Neural progenitor cell (in vitro differentiated cells): ENCODE measurements around the gene ABTB2. TPM values are rescaled to one million over a fixed set of nuclear protein-coding genes. Genes with fewer than 3 reads are reported as not detected.

Experiments used
- DNase-seq: peaks from one replicate; pipeline ENCODE4 v3.0.0-alpha.2; 2016; ENCODE audit warnings: low spot score
- H2AFZ ChIP-seq: fragments of 200-600 bp; sonication (generic); replicated peaks from 2 replicates; pipeline ENCODE4 v1.6.1; 2016; ENCODE audit warnings: antibody characterized with exemption
- H3F3A ChIP-seq: fragments of 200-600 bp; sonication (generic); 2 replicates; pipeline ENCODE4 v1.6.1; 2016; ENCODE audit warnings: antibody characterized with exemption, low read depth
- H3K27ac ChIP-seq: fragments of 200-600 bp; sonication (generic); 2 replicates; pipeline ENCODE4 v1.5.1; 2016; ENCODE audit warnings: mild to moderate bottlenecking
- H3K27me3 ChIP-seq: fragments of 200-600 bp; sonication (generic); 2 replicates; pipeline ENCODE4 v1.6.1; 2016; ENCODE audit warnings: mild to moderate bottlenecking, moderate library complexity
- H3K36me3 ChIP-seq: fragments of 200-600 bp; sonication (generic); 2 replicates; pipeline ENCODE4 v1.5.1; 2016
- H3K4me1 ChIP-seq: fragments of 200-600 bp; sonication (generic); 2 replicates; pipeline ENCODE4 v1.6.1; 2016; ENCODE audit warnings: mixed run types
- H3K4me2 ChIP-seq: fragments of 200-600 bp; sonication (generic); 2 replicates; pipeline ENCODE4 v1.6.1; 2016
- H3K4me3 ChIP-seq: fragments of 200-600 bp; sonication (generic); 2 replicates; pipeline ENCODE4 v1.5.1; 2016
- H3K79me2 ChIP-seq: fragments of 200-600 bp; sonication (generic); 2 replicates; pipeline ENCODE4 v1.6.1; 2016; ENCODE audit warnings: low read depth
- H3K9ac ChIP-seq: fragments of 200-600 bp; sonication (generic); 2 replicates; pipeline ENCODE4 v1.6.1; 2016
- H3K9me3 ChIP-seq: fragments of 200-600 bp; sonication (generic); 2 replicates; pipeline ENCODE4 v1.5.1; 2016; ENCODE audit warnings: low read depth
- H4K20me1 ChIP-seq: fragments of 200-600 bp; sonication (generic); 2 replicates; pipeline ENCODE4 v1.6.1; 2016; ENCODE audit warnings: low read depth
- H3K27ac Mint-ChIP-seq: 3 replicates; pipeline ENCODE4 v1.8.0; 2021; ENCODE audit warnings: mixed read lengths
- H3K27me3 Mint-ChIP-seq: 2 replicates; pipeline ENCODE4 v1.8.0; 2022; ENCODE audit warnings: low read depth, mild to moderate bottlenecking, inconsistent platforms, moderate library complexity, mixed read lengths; ENCODE audit not compliant: insufficient read depth
- H3K36me3 Mint-ChIP-seq: 3 replicates; pipeline ENCODE4 v1.8.0; 2021; ENCODE audit warnings: mixed read lengths
- H3K4me1 Mint-ChIP-seq: 3 replicates; pipeline ENCODE4 v1.8.0; 2021; ENCODE audit warnings: mixed read lengths
- H3K4me3 Mint-ChIP-seq: 3 replicates; pipeline ENCODE4 v1.8.0; 2021; ENCODE audit warnings: mild to moderate bottlenecking, moderate library complexity, mixed read lengths
- H3K9me3 Mint-ChIP-seq: 3 replicates; pipeline ENCODE4 v1.8.0; 2020; ENCODE audit warnings: mixed read lengths
- CTCF ChIP-seq: fragments of 200-600 bp; sonication (generic); IDR thresholded peaks from 2 replicates; pipeline ENCODE4 v1.5.1; 2017; ENCODE audit warnings: antibody characterized with exemption, mild to moderate bottlenecking
- EZH2 ChIP-seq: fragments of 200-600 bp; sonication (generic); IDR thresholded peaks from 2 replicates; pipeline ENCODE4 v1.6.1; 2017; ENCODE audit warnings: antibody characterized with exemption, mild to moderate bottlenecking, moderate library complexity
- EZH2phosphoT487 ChIP-seq: fragments of 200-600 bp; sonication (generic); IDR thresholded peaks from 2 replicates; pipeline ENCODE4 v1.6.1; 2017; ENCODE audit warnings: antibody characterized with exemption
- total RNA-seq: library from RNA; depleted of rRNA; stranded (reverse); fragments of >200 nt; gene quantifications from 2 replicates; pipeline ENCODE4 v1.2.3, GENCODE V29; 2015; ENCODE audit warnings: low replicate concordance

Gene ABTB2
- total RNA-seq, 1 donor from 2014 or later: 0.37 TPM

- no peaks in the 10 kb centered on the region for H3K36me3 ChIP-seq
- TF ChIP-seq CTCF: no peak
- TF ChIP-seq EZH2: no peak
- no peak for TF ChIP-seq EZH2phosphoT487
These were observed 199.1 kb downstream of the ABTB2 start for GRCh38 chr11:34158661-34159060.

GRCh38 chr11:34157163-34157562, 200.6 kb downstream of the ABTB2 start:
- Mint-ChIP-seq H3K36me3 (peaks cover 13% of the 10 kb centered on the region), H3K4me3 (no peak overlapping the region), H3K9me3 (no peaks in the 10 kb centered on the region), H3K27me3 (peaks cover 4% of the 10 kb centered on the region), H3K27ac (no peak overlapping the region), H3K4me1 (no peaks in the 10 kb centered on the region)
- no peaks in the 10 kb centered on the region for H3F3A ChIP-seq
- no peaks in the 10 kb centered on the region for H3K9me3 ChIP-seq
- no peak overlapping the region for H2AFZ ChIP-seq
- no peaks in the 10 kb centered on the region for H4K20me1 ChIP-seq
- H3K27me3 ChIP-seq: no peaks in the 10 kb centered on the region
- H3K4me1 ChIP-seq: no peaks in the 10 kb centered on the region
- H3K4me2 ChIP-seq: no peak overlapping the region
- H3K27ac ChIP-seq: no peak overlapping the region
- TF ChIP-seq EZH2 (no peak), CTCF (no peak), EZH2phosphoT487 (no peak)
- no peaks in the 10 kb centered on the region for H3K79me2 ChIP-seq
- H3K9ac ChIP-seq: no peak overlapping the region
- H3K36me3 ChIP-seq: no peaks in the 10 kb centered on the region
- H3K4me3 ChIP-seq: no peak overlapping the region
- DNase-seq: no peak

More at GRCh38 chr11:34158661-34159060, 199.1 kb downstream of the ABTB2 start:
- H3K27ac Mint-ChIP-seq: no peak overlapping the region
- no peaks in the 10 kb centered on the region for H3K4me1 Mint-ChIP-seq
- Histone ChIP-seq H3K27me3 (no peaks in the 10 kb centered on the region), H3K4me3 (no peak overlapping the region), H3K9me3 (no peaks in the 10 kb centered on the region), H4K20me1 (no peaks in the 10 kb centered on the region), H2AFZ (no peak overlapping the region), H3K4me2 (no peak overlapping the region), H3K79me2 (no peaks in the 10 kb centered on the region), H3K27ac (no peak overlapping the region), H3K9ac (no peak overlapping the region), H3F3A (no peaks in the 10 kb centered on the region), H3K4me1 (no peaks in the 10 kb centered on the region)
- no peaks in the 10 kb centered on the region for H3K9me3 Mint-ChIP-seq
- DNase-seq: no peak
- H3K4me3 Mint-ChIP-seq: no peak overlapping the region
- peaks cover 8% of the 10 kb centered on the region for H3K27me3 Mint-ChIP-seq
- H3K36me3 Mint-ChIP-seq: peaks cover 7% of the 10 kb centered on the region

GRCh38 chr11:34155757-34156062, 202.1 kb downstream of the ABTB2 start:
- no peaks in the 10 kb centered on the region for H3K9me3 ChIP-seq
- no peak overlapping the region for H3K27ac ChIP-seq
- H3K27ac Mint-ChIP-seq: no peak overlapping the region
- no peaks in the 10 kb centered on the region for H3K79me2 ChIP-seq
- H3K4me3 Mint-ChIP-seq: no peak overlapping the region
- no peak overlapping the region for H3K4me3 ChIP-seq
- H3K27me3 Mint-ChIP-seq: peaks cover 4% of the 10 kb centered on the region
- peaks cover 13% of the 10 kb centered on the region for H3K36me3 Mint-ChIP-seq
- no peaks in the 10 kb centered on the region for H3K4me1 ChIP-seq
- TF ChIP-seq EZH2phosphoT487: no peak
- no peak for TF ChIP-seq CTCF
- no peak for TF ChIP-seq EZH2
- DNase-seq: no peak
- H3K9me3 Mint-ChIP-seq: no peaks in the 10 kb centered on the region
- H3K4me2 ChIP-seq: no peak overlapping the region
- H4K20me1 ChIP-seq: no peaks in the 10 kb centered on the region
- no peaks in the 10 kb centered on the region for H3K36me3 ChIP-seq
- peaks cover 1% of the 10 kb centered on the region for H3K4me1 Mint-ChIP-seq
- no peak overlapping the region for H2AFZ ChIP-seq
- H3K27me3 ChIP-seq: no peaks in the 10 kb centered on the region
- no peak overlapping the region for H3K9ac ChIP-seq
- H3F3A ChIP-seq: no peaks in the 10 kb centered on the region
